H1 (cell line): ENCODE measurements around the gene CACNG1. TPM values are rescaled to one million over a fixed set of nuclear protein-coding genes. Genes with fewer than 3 reads are reported as not detected.

Experiments used
- CTCF ChIA-PET: fragments of 300-600 bp; sonication (Branson Sonifier 250); formaldehyde crosslinking; loops from one replicate; lab custom pipeline; 2021; ENCODE audit not compliant: partially characterized antibody; lab: Charles Lee
- POLR2A ChIA-PET: fragments of 300-600 bp; sonication (Branson Sonifier 250); formaldehyde crosslinking; loops from one replicate; lab custom pipeline; 2021; ENCODE audit warnings: inconsistent platforms; ENCODE audit not compliant: partially characterized antibody; lab: Charles Lee
- DNase-seq, 2 experiments: peaks; one replicate each; pipeline versions ENCODE4 v3.0.0 to v3.0.0-alpha.2; 2010 to 2022; ENCODE audit warnings: low spot score in 2 of 2, low read depth in 1 of 2, mixed read lengths in 1 of 2
- FAIRE-seq: peaks from 2 replicates; lab custom pipeline; 2011; peaks lifted over from hg19 to GRCh38; lab: Jason Lieb, UNC
- H2AFZ ChIP-seq: 2 replicates; pipeline ENCODE4 v1.8.1; 2012; ENCODE audit warnings: low read length, inconsistent platforms
- H2AK5ac ChIP-seq: 2 replicates; pipeline ENCODE4 v1.6.1; 2013; ENCODE audit warnings: low read depth, low read length
- H2BK120ac ChIP-seq: replicated peaks from 2 replicates; pipeline ENCODE3; 2013; ENCODE audit warnings: low read depth, low read length, inconsistent platforms
- H2BK12ac ChIP-seq: 2 replicates; pipeline ENCODE4 v1.6.1; 2013; ENCODE audit warnings: low read depth, low read length
- H2BK15ac ChIP-seq: 2 replicates; pipeline ENCODE4 v1.6.1; 2013; ENCODE audit warnings: low read length
- H2BK20ac ChIP-seq: 2 replicates; pipeline ENCODE4 v1.6.1; 2013; ENCODE audit warnings: low read length
- H2BK5ac ChIP-seq: 2 replicates; pipeline ENCODE4 v1.6.1; 2013; ENCODE audit warnings: low read depth, low read length
- H3K14ac ChIP-seq: 2 replicates; pipeline ENCODE4 v1.6.1; 2013; ENCODE audit warnings: inconsistent platforms; ENCODE audit not compliant: insufficient read length
- H3K18ac ChIP-seq: 2 replicates; pipeline ENCODE4 v1.6.1; 2013; ENCODE audit warnings: low read length; ENCODE audit errors: extremely low read depth
- H3K23ac ChIP-seq: 2 replicates; pipeline ENCODE4 v1.6.1; 2013; ENCODE audit warnings: inconsistent platforms; ENCODE audit not compliant: insufficient read length
- H3K23me2 ChIP-seq: 2 replicates; pipeline ENCODE4 v1.6.1; 2013; ENCODE audit warnings: low read depth, low read length
- H3K27ac ChIP-seq: 2 replicates; pipeline ENCODE4 v1.6.1; 2011; ENCODE audit warnings: low read depth, low read length, inconsistent platforms
- H3K27me3 ChIP-seq, 4 experiments: replicated peaks in 1 of 4; 1 replicate in 1 of 4; 2 replicates in 3 of 4; pipeline versions ENCODE4 v1.6.1 to v1.8.1; 2011 to 2013; ENCODE audit warnings: low read length in 3 of 4, mild to moderate bottlenecking in 3 of 4, inconsistent platforms in 2 of 4, mixed read lengths in 2 of 4, moderate library complexity in 1 of 4; ENCODE audit not compliant: control insufficient read depth in 3 of 4, insufficient read depth in 3 of 4; ENCODE audit errors: extremely low read depth in 1 of 4
- H3K36me3 ChIP-seq, 4 experiments: 2 replicates each; pipeline versions ENCODE4 v1.6.1 to v1.8.1; 2011 to 2013; ENCODE audit warnings: mild to moderate bottlenecking in 4 of 4, low read length in 3 of 4, moderate library complexity in 2 of 4, control low read depth in 1 of 4, inconsistent platforms in 1 of 4; ENCODE audit not compliant: insufficient read depth in 4 of 4, control insufficient read depth in 2 of 4
- H3K4ac ChIP-seq: replicated peaks from 2 replicates; pipeline ENCODE3; 2013; ENCODE audit warnings: low read length, low read depth, mixed read lengths, inconsistent platforms; ENCODE audit not compliant: insufficient read length
- H3K4me1 ChIP-seq, 4 experiments: replicated peaks in 1 of 4; 1 replicate in 1 of 4; 2 replicates in 3 of 4; pipeline versions ENCODE4 v1.6.1 to v1.8.1; 2011 to 2013; ENCODE audit warnings: low read length in 3 of 4, inconsistent platforms in 2 of 4, mixed read lengths in 1 of 4; ENCODE audit not compliant: insufficient read depth in 4 of 4, control insufficient read depth in 3 of 4
- H3K4me2 ChIP-seq, 2 experiments: 2 replicates each; pipeline versions ENCODE4 v1.6.1 to v1.8.1; 2011 to 2013; ENCODE audit warnings: low read depth in 2 of 2, low read length in 2 of 2, control low read depth in 1 of 2, inconsistent platforms in 1 of 2, mild to moderate bottlenecking in 1 of 2; ENCODE audit not compliant: insufficient read depth in 1 of 2
- H3K4me3 ChIP-seq, 4 experiments: fragments of 200-600, 300-600 bp in 1 of 4; sonication (generic), shearing (Covaris generic), sonication (Bioruptor Twin) in 1 of 4; 2 replicates each; pipeline versions ENCODE4 v1.5.1 to v1.8.1; 2011 to 2016; ENCODE audit warnings: low read length in 4 of 4, low read depth in 3 of 4, control low read depth in 2 of 4, inconsistent platforms in 2 of 4, mild to moderate bottlenecking in 2 of 4, mixed read lengths in 1 of 4, moderate library complexity in 1 of 4; ENCODE audit not compliant: insufficient read depth in 2 of 4; ENCODE audit errors: extremely low read depth in 1 of 4
- H3K56ac ChIP-seq: replicated peaks from 2 replicates; pipeline ENCODE3; 2013; ENCODE audit warnings: low read depth, mild to moderate bottlenecking, mixed read lengths, low read length, inconsistent platforms; ENCODE audit not compliant: insufficient read length
- H3K79me1 ChIP-seq: 2 replicates; pipeline ENCODE4 v1.6.1; 2013; ENCODE audit warnings: low read depth, low read length, control low read depth
- H3K79me2 ChIP-seq, 2 experiments: 2 replicates each; pipeline versions ENCODE4 v1.6.1 to v1.8.1; 2012 to 2013; ENCODE audit warnings: low read length in 2 of 2, mild to moderate bottlenecking in 2 of 2, inconsistent platforms in 1 of 2; ENCODE audit not compliant: insufficient read depth in 2 of 2, control insufficient read depth in 1 of 2
- H3K9ac ChIP-seq, 4 experiments: replicated peaks in 1 of 4; 1 replicate in 1 of 4; 2 replicates in 3 of 4; pipeline versions ENCODE4 v1.6.1 to v1.8.1; 2011 to 2013; ENCODE audit warnings: low read depth in 3 of 4, low read length in 3 of 4, control low read depth in 2 of 4, mild to moderate bottlenecking in 2 of 4, moderate library complexity in 2 of 4, inconsistent platforms in 1 of 4; ENCODE audit errors: extremely low read depth in 1 of 4
- H3K9me3 ChIP-seq, 2 experiments: 2 replicates each; pipeline versions ENCODE4 v1.6.1 to v1.8.1; 2012 to 2013; ENCODE audit warnings: mild to moderate bottlenecking in 2 of 2, moderate library complexity in 2 of 2, control low read depth in 1 of 2, inconsistent platforms in 1 of 2, low read depth in 1 of 2, low read length in 1 of 2, mixed read lengths in 1 of 2; ENCODE audit not compliant: insufficient read depth in 2 of 2
- H4K20me1 ChIP-seq, 2 experiments: replicated peaks in 1 of 2; 2 replicates each; pipeline versions ENCODE3 to v1.8.1; 2011 to 2013; ENCODE audit warnings: inconsistent platforms in 2 of 2, low read length in 2 of 2, mild to moderate bottlenecking in 1 of 2; ENCODE audit not compliant: insufficient read depth in 2 of 2, control insufficient read depth in 1 of 2
- H4K5ac ChIP-seq: 2 replicates; pipeline ENCODE4 v1.6.1; 2013; ENCODE audit warnings: low read length, low read depth, mixed read lengths, inconsistent platforms; ENCODE audit not compliant: insufficient read length
- H4K8ac ChIP-seq: 2 replicates; pipeline ENCODE4 v1.8.0; 2013; ENCODE audit warnings: mild to moderate bottlenecking, moderate library complexity, low read length, inconsistent platforms; ENCODE audit not compliant: insufficient read depth; ENCODE audit errors: extremely low read depth
- H4K91ac ChIP-seq: replicated peaks from 2 replicates; pipeline ENCODE3; 2013; ENCODE audit warnings: low read length, mixed read lengths, inconsistent platforms; ENCODE audit not compliant: insufficient read length
- HDAC6 ChIP-seq: IDR thresholded peaks from one replicate; pipeline ENCODE4 v1.7.1; 2012; ENCODE audit warnings: low read depth, mild to moderate bottlenecking, inconsistent platforms, low read length, moderate library complexity
- KDM5A ChIP-seq: fragments of 200-600 bp; IDR thresholded peaks from 2 replicates; pipeline ENCODE4 v1.7.1; 2012; ENCODE audit warnings: mild to moderate bottlenecking, low read length, inconsistent platforms, mixed read lengths
- SIX5 ChIP-seq: IDR thresholded peaks from 2 replicates; pipeline ENCODE4 v1.6.1; 2011; ENCODE audit warnings: mild to moderate bottlenecking, low read depth, low read length
- SUZ12 ChIP-seq: fragments of 200-600 bp; sonication (generic); IDR thresholded peaks from 2 replicates; pipeline ENCODE4 v1.6.1; 2012; ENCODE audit warnings: mild to moderate bottlenecking, inconsistent platforms, low read length, moderate library complexity, mixed read lengths
- TAF1 ChIP-seq: IDR thresholded peaks from 2 replicates; pipeline ENCODE4 v1.6.1; 2011; ENCODE audit warnings: mild to moderate bottlenecking, low read depth, low read length
- YY1 ChIP-seq: IDR thresholded peaks from 2 replicates; pipeline ENCODE4 v1.6.1; 2011; ENCODE audit warnings: low read depth, mild to moderate bottlenecking, low read length
- WGBS, 2 experiments: shearing (Covaris generic) in 1 of 2; methylation state at CpG; one replicate each; pipeline versions ENCODE4 v1.1.6 to v1.1.7; 2013 to 2015; ENCODE audit warnings: low lambda C conversion rate in 2 of 2, mixed read lengths in 2 of 2, inconsistent platforms in 1 of 2, low coverage in 1 of 2, missing lambda C conversion rate in 1 of 2; ENCODE audit not compliant: insufficient replicate concordance in 2 of 2, insufficient coverage in 1 of 2, insufficient read length in 1 of 2; ENCODE audit errors: extremely low coverage in 1 of 2, missing lambda C conversion rate in 1 of 2; 5-methylcytosine and 5-hydroxymethylcytosine counted together
- polyA plus RNA-seq, 7 experiments: library from polyadenylated mRNA; depleted of rRNA in 3 of 7; stranded (reverse) in 5 of 7; unstranded in 2 of 7; fragments of >200 nt in 5 of 7; fragments of 200-250 nt in 2 of 7; gene quantifications; 1 replicate in 5 of 7; 2 replicates in 1 of 7; 4 replicates in 1 of 7; pipeline versions ENCODE4 v1.2.1 to v1.2.3, GENCODE V29; 2011 to 2013; ENCODE audit warnings: missing spikeins in 2 of 7, mixed read lengths in 2 of 7
- total RNA-seq: library from RNA; stranded (reverse); fragmentation: NEBNext Ultra II Directional; extraction: Animal tissue kit (Norgen Biotek cat#: 25700); gene quantifications from 2 replicates; pipeline ENCODE4 v1.2.1, GENCODE V29; 2021

The CACNG1 gene
- total and polyA plus RNA-seq, 2 of the 8 experiments (the other 6 are each of a cell fraction or from before 2014, with no cell fraction given): not detected

DNA sequence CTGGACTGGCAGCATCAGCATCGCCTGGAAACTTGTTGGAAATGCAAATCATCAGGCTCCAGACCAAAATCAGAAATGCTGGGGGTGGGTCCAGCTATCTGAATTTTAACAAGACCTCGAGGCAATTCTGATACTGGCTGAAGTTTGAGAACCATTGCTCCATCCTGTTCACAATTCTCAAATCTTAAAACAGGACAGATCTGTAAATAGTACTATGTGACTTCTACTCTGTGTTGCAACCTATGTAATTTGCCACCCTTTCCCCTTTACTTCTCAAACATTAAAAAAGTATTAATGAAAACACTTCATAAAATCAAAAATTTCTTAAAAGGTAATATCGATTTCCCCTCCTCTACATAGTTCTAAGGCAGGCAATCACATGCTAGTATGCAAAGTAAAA, 28.5 kb downstream of the CACNG1 start:
- POLR2A ChIA-PET: no interaction called here
- Histone ChIP-seq H3K27me3 (no peaks in the 10 kb centered on the region), H4K20me1 (no peaks in the 10 kb centered on the region), H2AFZ (no peak overlapping the region), H2BK12ac (no peak overlapping the region), H2AK5ac (no peak overlapping the region), H2BK20ac (no peak overlapping the region), H3K14ac (no peak overlapping the region)
- TF ChIP-seq KDM5A (no peak), YY1 (no peak), HDAC6 (no peak), TAF1 (no peak), SUZ12 (no peak), SIX5 (no peak)
- TF ChIP-seq, all 59 proteins: peak for 0
- Histone ChIP-seq H3K23me2 (no peaks in the 10 kb centered on the region), H3K79me1 (no peaks in the 10 kb centered on the region), H3K4me2 (no peak overlapping the region), H3K56ac (no peak overlapping the region), H3K4me3 (no peak overlapping the region), H4K5ac (no peak overlapping the region), H3K23ac (no peak overlapping the region), H2BK5ac (no peak overlapping the region), H3K4me1 (no peaks in the 10 kb centered on the region), H4K91ac (no peak overlapping the region), H2BK120ac (no peak overlapping the region), H3K79me2 (no peaks in the 10 kb centered on the region), H3K18ac (no peak overlapping the region), H4K8ac (no peak overlapping the region), H2BK15ac (no peak overlapping the region), H3K9me3 (no peaks in the 10 kb centered on the region), H3K4ac (no peak overlapping the region), H3K36me3 (no peaks in the 10 kb centered on the region), H3K27ac (no peak overlapping the region), H3K9ac (no peak overlapping the region)
- DNase-seq (no peak), FAIRE-seq (no peak)
- CTCF ChIA-PET: no interaction called here
- WGBS, 2 experiments: 94% methylated on average over 3 of the region's 3 CpGs; no CpG with 5 or more reads in 1 of the 2 experiments
